C4-2B (cell line): ENCODE data around the gene POMP.

Source experiments
- ZFX ChIP-seq: fragments of 450-650 bp; IDR thresholded peaks from 2 replicates; pipeline ENCODE4 v1.6.1; 2017
- TF ChIP-seq, protein P1 (sequence below): fragments of 450-650 bp; conservative IDR thresholded peaks from 2 replicates; pipeline ENCODE4 v1.5.1; 2017; ENCODE audit warnings: mild to moderate bottlenecking

DNA sequence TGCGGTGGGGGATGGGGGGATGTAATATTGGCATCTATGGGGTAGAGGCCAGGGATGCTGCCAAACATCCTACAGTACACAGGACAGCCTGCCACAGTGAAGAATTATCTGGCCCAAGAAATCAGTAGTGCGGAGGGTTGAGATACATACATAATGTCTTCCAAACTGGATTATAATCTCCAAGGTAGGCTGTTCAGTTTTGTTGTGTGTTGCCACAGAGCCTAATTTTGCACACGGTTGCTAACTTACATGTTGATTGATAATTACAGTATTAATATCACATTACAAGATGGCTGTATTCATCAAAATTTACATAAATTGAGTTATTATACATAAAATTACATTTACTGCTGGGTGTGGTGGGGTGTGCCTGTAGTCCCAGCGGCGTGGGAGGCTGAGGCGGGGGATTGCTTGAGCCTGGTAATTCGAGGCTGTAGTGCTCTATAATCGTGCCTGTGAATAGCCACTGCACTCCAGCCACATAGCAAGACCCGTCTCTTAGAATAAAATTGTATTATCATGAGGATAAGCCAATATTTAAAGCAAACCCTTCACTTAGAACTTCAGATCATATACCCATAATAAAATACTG lies 8.1 kb downstream of the POMP start:
- TF ChIP-seq, protein P1, sequence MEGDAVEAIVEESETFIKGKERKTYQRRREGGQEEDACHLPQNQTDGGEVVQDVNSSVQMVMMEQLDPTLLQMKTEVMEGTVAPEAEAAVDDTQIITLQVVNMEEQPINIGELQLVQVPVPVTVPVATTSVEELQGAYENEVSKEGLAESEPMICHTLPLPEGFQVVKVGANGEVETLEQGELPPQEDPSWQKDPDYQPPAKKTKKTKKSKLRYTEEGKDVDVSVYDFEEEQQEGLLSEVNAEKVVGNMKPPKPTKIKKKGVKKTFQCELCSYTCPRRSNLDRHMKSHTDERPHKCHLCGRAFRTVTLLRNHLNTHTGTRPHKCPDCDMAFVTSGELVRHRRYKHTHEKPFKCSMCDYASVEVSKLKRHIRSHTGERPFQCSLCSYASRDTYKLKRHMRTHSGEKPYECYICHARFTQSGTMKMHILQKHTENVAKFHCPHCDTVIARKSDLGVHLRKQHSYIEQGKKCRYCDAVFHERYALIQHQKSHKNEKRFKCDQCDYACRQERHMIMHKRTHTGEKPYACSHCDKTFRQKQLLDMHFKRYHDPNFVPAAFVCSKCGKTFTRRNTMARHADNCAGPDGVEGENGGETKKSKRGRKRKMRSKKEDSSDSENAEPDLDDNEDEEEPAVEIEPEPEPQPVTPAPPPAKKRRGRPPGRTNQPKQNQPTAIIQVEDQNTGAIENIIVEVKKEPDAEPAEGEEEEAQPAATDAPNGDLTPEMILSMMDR: no peak
- TF ChIP-seq ZFX: no peak
